ENCODE results near the gene GLRX.

DNA sequence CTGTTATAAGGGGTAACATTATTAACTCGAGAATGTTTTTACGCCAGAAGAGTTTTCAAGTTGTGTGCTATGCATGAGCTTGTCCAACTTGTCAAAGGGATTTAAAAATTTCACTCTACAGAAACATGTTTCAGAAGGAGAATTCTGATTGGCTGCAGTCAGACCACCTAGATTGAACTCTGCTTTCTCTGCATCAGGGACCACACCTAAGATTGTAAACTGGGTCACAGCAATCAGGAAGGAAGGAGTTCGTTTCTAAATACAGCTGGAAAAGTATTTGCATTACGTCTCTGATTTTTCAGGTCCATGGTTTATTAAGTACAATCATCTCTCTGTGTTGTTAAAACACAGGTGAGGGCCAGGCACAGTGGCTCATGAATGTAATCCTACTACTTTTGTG is 5.8 kb downstream of the GLRX start:
- TF ChIP-seq, protein P1, sequence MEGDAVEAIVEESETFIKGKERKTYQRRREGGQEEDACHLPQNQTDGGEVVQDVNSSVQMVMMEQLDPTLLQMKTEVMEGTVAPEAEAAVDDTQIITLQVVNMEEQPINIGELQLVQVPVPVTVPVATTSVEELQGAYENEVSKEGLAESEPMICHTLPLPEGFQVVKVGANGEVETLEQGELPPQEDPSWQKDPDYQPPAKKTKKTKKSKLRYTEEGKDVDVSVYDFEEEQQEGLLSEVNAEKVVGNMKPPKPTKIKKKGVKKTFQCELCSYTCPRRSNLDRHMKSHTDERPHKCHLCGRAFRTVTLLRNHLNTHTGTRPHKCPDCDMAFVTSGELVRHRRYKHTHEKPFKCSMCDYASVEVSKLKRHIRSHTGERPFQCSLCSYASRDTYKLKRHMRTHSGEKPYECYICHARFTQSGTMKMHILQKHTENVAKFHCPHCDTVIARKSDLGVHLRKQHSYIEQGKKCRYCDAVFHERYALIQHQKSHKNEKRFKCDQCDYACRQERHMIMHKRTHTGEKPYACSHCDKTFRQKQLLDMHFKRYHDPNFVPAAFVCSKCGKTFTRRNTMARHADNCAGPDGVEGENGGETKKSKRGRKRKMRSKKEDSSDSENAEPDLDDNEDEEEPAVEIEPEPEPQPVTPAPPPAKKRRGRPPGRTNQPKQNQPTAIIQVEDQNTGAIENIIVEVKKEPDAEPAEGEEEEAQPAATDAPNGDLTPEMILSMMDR (IDR thresholded peaks at IDR 0.05): no peak
- TF ChIP-seq POLR2A (IDR thresholded peaks at IDR 0.05): no peak
